NCI-H446 (cell line): ENCODE data around the gene ABCA13.

Experiments
- DNase-seq, 2 experiments: peaks; one replicate each; lab custom pipeline; 2025; lab: John Stamatoyannopoulos, UW

Gene ABCA13

GRCh38 chr7:48242846-48243245, 71.6 kb downstream of the ABCA13 start:
- DNase-seq, result no peak

- DNase-seq, result no peak
Measured at GRCh38 chr7:48244864-48245271, 73.6 kb downstream of the ABCA13 start.

- DNase-seq, result no peak
Measured at GRCh38 chr7:48245751-48246472, 74.7 kb downstream of the ABCA13 start.

GRCh38 chr7:48249166-48249565, 77.9 kb downstream of the ABCA13 start:
- no peak for DNase-seq

- no peak for DNase-seq
Measured at GRCh38 chr7:48250441-48250951, 79.2 kb downstream of the ABCA13 start.

- no peak for DNase-seq
Measured at GRCh38 chr7:48251766-48252165, 80.5 kb downstream of the ABCA13 start.

- no peak for DNase-seq
Measured at GRCh38 chr7:48252995-48253394, 81.7 kb downstream of the ABCA13 start.

GRCh38 chr7:48255046-48255445, 83.8 kb downstream of the ABCA13 start:
- no peak for DNase-seq

GRCh38 chr7:48259463-48260280, 88.4 kb downstream of the ABCA13 start:
- no peak for DNase-seq

GRCh38 chr7:48261696-48262095, 90.4 kb downstream of the ABCA13 start:
- DNase-seq, result no peak

- DNase-seq, result no peak
Measured at GRCh38 chr7:48262606-48263310, 91.5 kb downstream of the ABCA13 start.

GRCh38 chr7:48263311-48263650, 92.0 kb downstream of the ABCA13 start:
- DNase-seq, result no peak

GRCh38 chr7:48269066-48269465, 97.8 kb downstream of the ABCA13 start:
- no peak for DNase-seq

GRCh38 chr7:48274662-48275061, 103.4 kb downstream of the ABCA13 start:
- no peak for DNase-seq

GRCh38 chr7:48279420-48279819, 108.2 kb downstream of the ABCA13 start:
- no peak for DNase-seq

- no peak for DNase-seq
Measured at GRCh38 chr7:48280100-48280499, 108.8 kb downstream of the ABCA13 start.

- no peak for DNase-seq
Measured at GRCh38 chr7:48285373-48285772, 114.1 kb downstream of the ABCA13 start.

GRCh38 chr7:48286836-48287235, 115.6 kb downstream of the ABCA13 start:
- no peak for DNase-seq

GRCh38 chr7:48289656-48290055, 118.4 kb downstream of the ABCA13 start:
- no peak for DNase-seq

GRCh38 chr7:48292949-48293348, 121.7 kb downstream of the ABCA13 start:
- no peak for DNase-seq

GRCh38 chr7:48295296-48295971, 124.2 kb downstream of the ABCA13 start:
- no peak for DNase-seq

GRCh38 chr7:48296966-48297365, 125.7 kb downstream of the ABCA13 start:
- no peak for DNase-seq
